Measurements from ENCODE around the gene TFPI2.

The TFPI2 gene

DNA sequence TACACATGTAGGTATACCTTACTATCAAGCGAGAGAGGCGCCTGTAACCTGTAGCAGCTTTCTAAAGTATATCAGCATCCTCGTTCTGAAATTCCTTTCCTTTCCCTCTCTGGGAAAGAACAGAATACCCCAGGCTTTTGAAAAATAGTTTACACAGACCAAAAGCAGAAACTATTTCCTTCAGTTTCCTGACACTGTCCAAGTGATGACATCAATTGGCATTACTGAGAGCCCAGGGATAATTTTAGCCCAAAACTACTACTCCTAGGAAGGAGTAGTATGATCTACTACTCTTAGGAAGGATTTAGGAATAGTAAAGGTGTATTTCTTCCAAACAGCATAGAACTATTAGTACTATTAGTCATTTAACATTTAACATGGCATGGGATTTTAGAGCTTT lies 37.0 kb upstream of the TFPI2 start:
- no peak for DNase-seq (ENCODE audit: low read depth)
- TF ChIP-seq, protein P1, sequence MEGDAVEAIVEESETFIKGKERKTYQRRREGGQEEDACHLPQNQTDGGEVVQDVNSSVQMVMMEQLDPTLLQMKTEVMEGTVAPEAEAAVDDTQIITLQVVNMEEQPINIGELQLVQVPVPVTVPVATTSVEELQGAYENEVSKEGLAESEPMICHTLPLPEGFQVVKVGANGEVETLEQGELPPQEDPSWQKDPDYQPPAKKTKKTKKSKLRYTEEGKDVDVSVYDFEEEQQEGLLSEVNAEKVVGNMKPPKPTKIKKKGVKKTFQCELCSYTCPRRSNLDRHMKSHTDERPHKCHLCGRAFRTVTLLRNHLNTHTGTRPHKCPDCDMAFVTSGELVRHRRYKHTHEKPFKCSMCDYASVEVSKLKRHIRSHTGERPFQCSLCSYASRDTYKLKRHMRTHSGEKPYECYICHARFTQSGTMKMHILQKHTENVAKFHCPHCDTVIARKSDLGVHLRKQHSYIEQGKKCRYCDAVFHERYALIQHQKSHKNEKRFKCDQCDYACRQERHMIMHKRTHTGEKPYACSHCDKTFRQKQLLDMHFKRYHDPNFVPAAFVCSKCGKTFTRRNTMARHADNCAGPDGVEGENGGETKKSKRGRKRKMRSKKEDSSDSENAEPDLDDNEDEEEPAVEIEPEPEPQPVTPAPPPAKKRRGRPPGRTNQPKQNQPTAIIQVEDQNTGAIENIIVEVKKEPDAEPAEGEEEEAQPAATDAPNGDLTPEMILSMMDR (IDR thresholded peaks at IDR 0.05; ENCODE audit: control insufficient read depth, insufficient read depth, low read depth, low read length, missing control alignments), result no peak
- H3K4me3 ChIP-seq (ENCODE audit: control insufficient read depth, low read depth, low read length), result no peak overlapping the region

DNA sequence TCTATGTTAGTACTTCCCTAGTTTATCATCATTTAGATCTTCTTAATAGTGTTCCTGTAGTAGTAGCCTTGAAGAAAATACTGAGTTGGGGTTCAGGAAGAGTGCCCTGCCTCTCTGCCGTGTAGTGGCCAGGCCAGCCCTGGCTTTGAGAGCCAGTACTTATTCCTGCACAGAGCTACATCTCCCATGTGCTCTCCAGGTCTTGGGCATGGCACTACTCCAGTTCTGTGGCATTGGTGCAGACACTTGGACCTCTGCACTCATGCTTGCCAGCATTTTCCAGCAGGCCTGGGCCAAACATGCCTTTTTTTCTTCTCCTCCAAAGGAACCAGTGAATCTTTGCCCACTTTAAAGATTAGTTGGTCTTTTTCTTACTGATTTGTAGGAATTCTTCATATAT lies 36.2 kb upstream of the TFPI2 start:
- H3K4me3 ChIP-seq (ENCODE audit: control insufficient read depth, low read depth, low read length), result no peak overlapping the region
- no peak for DNase-seq (ENCODE audit: low read depth)
- TF ChIP-seq, protein P1 (IDR thresholded peaks at IDR 0.05; ENCODE audit: control insufficient read depth, insufficient read depth, low read depth, low read length, missing control alignments), result no peak

DNA sequence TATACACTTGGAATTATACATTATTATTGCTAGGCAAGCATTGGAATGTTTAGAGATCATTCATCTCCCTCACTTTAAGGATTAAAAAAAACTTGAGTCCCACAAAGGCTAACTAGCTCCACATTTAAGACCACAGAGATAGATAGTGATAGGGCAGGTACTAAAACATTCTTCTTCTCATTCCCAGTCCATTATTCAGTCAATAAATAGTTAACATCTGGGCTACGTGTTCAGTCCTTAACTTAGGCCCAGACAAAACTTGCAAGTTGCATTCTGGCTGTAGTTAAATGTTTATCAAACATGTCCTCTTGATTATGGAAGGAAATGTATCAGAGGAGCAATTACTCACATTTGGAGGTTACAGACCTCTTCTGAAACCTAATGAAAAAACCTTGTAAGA lies 33.4 kb upstream of the TFPI2 start:
- DNase-seq (ENCODE audit: low read depth), result no peak
- TF ChIP-seq, protein P1 (IDR thresholded peaks at IDR 0.05; ENCODE audit: control insufficient read depth, insufficient read depth, low read depth, low read length, missing control alignments), result no peak
- H3K4me3 ChIP-seq (ENCODE audit: control insufficient read depth, low read depth, low read length), result peak overlapping the region; percentile 71; the same call in 1 of the 2 replicates

DNA sequence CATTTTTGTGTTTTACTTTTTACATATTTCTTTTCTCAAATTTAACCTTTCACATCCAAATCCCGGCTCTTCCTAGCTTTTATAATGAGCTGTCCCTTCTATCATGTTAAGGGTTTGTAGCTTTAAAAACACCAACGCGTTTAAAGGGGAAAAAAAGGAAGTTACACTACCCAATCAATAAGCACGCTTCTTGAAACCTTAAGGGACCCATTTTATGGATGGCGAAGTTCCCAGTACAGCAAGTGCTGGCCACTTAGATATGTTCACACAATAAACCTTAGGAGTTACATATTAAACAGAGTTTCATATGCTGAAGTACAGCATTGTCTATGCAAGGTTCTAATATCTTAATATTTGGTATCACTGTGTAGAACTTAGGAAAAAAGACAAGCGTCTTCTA lies 32.7 kb upstream of the TFPI2 start:
- DNase-seq (ENCODE audit: low read depth), result no peak
- TF ChIP-seq, protein P1 (IDR thresholded peaks at IDR 0.05; ENCODE audit: control insufficient read depth, insufficient read depth, low read depth, low read length, missing control alignments), result no peak
- peak overlapping the region; percentile 71 for H3K4me3 ChIP-seq (ENCODE audit: control insufficient read depth, low read depth, low read length)

DNA sequence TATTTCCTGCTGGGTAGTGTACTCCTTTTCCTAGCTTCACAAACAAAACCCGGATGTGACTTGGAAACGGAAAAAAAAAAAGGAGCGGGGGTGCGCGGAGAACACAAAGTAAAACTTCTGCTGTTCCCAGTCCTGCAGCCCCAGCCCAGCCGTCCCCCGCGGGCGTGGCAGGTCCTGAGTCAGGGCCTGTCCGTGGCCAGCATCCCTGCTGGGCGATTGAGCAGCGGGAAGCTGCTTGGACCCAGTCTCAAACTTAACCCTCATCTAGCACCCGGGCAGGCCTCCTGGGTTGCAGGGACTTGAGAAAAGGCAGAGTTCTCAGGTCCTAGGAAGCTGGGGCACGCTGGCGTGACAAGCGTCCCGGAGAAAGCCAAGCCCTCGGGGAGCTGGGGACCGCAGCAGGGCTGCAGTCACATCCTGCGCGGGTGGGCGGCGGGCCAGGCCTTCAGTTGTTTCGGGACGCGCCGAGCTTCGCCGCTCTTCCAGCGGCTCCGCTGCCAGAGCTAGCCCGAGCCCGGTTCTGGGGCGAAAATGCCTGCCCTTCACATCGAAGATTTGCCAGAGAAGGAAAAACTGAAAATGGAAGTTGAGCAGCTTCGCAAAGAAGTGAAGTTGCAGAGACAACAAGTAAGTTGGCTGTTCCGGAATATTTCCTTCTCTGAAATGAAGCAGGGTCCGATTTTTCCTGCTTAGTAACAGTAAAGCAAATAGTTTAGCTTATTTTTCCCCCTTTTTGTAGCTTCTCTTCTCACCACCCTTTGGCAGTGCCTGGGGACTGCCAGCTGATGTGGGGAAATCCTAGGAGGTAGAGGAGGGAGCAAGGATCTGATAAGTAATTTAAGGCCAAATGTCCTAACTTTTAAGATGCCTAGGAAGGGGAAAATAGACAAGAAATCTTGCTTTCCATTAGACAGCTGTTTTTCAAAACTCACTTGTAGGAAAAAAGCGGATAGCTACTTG lies 31.3 kb upstream of the TFPI2 start, which contains the start of gene GNG11:
TSS of gene GNG11 (plus strand) at position 129 of the 960 bp plus-strand sequence. CDS start at position 532, 403 bp downstream.
- H3K4me3 ChIP-seq (ENCODE audit: control insufficient read depth, low read depth, low read length), result peak within 1 kb of the TSS; percentile 71
- TF ChIP-seq, protein P1 (IDR thresholded peaks at IDR 0.05; ENCODE audit: control insufficient read depth, insufficient read depth, low read depth, low read length, missing control alignments), result no peak
- peak; percentile 18 for DNase-seq (ENCODE audit: low read depth)

DNA sequence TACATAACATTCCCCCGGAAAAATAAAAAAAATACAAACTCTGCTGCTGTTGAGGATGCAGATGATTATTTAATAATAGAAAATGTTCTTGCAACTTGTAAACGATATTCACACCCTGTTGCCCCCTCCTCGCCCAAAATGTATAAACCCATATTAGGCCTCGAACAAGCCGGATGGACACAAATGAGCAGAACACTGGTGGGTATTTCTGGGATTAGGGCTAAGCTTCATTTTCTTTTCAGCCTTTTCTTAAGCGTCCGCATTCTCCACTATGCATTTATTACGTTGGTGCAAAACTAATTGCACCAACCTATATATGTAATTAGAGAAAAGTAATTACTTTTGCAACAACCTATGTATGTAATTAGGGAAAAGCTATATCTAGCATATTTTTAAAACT lies 30.6 kb upstream of the TFPI2 start:
- TF ChIP-seq, protein P1 (IDR thresholded peaks at IDR 0.05; ENCODE audit: control insufficient read depth, insufficient read depth, low read depth, low read length, missing control alignments), result no peak
- no peak for DNase-seq (ENCODE audit: low read depth)
- H3K4me3 ChIP-seq (ENCODE audit: control insufficient read depth, low read depth, low read length), result peak overlapping the region; percentile 71

All from AG09309 (cell line).